WTC11 (cell line): ENCODE data around the gene PARVB. TPM values are rescaled to one million over a fixed set of nuclear protein-coding genes. Genes with fewer than 3 reads are reported as not detected.

Experiments
- ATAC-seq: fragments of 200-7000 bp; cut with Tn5 transposase; 2 replicates; pipeline ENCODE4 v1.10.0; 2021; ENCODE audit warnings: mild to moderate bottlenecking, moderate library complexity
- CTCF ChIA-PET: fragments of 300-600 bp; sonication (Branson Sonifier 250); formaldehyde crosslinking; loops from one replicate; lab custom pipeline; 2021; ENCODE audit warnings: antibody characterized with exemption; lab: Charles Lee
- POLR2A ChIA-PET: fragments of 350-600 bp; sonication (Branson Sonifier 250); formaldehyde crosslinking; loops from one replicate; lab custom pipeline; 2021; ENCODE audit warnings: antibody characterized with exemption; lab: Charles Lee
- DNase-seq: peaks from one replicate; pipeline ENCODE4 v3.0.0; 2021; ENCODE audit warnings: low spot score
- H3K27ac Mint-ChIP-seq: 2 replicates; pipeline ENCODE4 v1.8.0; 2021; ENCODE audit warnings: mixed read lengths
- H3K27me3 Mint-ChIP-seq: 2 replicates; pipeline ENCODE4 v1.8.0; 2021; ENCODE audit warnings: low read depth, mild to moderate bottlenecking, moderate library complexity, mixed read lengths
- H3K36me3 Mint-ChIP-seq: 2 replicates; pipeline ENCODE4 v1.8.0; 2021; ENCODE audit warnings: mixed read lengths
- H3K4me1 Mint-ChIP-seq: 2 replicates; pipeline ENCODE4 v1.8.0; 2022; ENCODE audit warnings: mixed read lengths
- H3K4me3 Mint-ChIP-seq: 2 replicates; pipeline ENCODE4 v1.8.0; 2021; ENCODE audit warnings: mild to moderate bottlenecking, moderate library complexity, mixed read lengths
- H3K9me3 Mint-ChIP-seq: 2 replicates; pipeline ENCODE4 v1.8.0; 2021; ENCODE audit warnings: mixed read lengths
- CBFB ChIP-seq: sonication (generic); formaldehyde crosslinking; IDR thresholded peaks from 2 replicates; pipeline ENCODE4 v1.8.1; 2022; ENCODE audit warnings: mild to moderate bottlenecking, low read depth, missing genetic modification reagents
- FOXJ3 ChIP-seq: sonication (generic); formaldehyde crosslinking; IDR thresholded peaks from 2 replicates; pipeline ENCODE4 v1.9.0; 2021; ENCODE audit warnings: missing genetic modification reagents, mild to moderate bottlenecking, borderline replicate concordance
- FOXK1 ChIP-seq: sonication (generic); formaldehyde crosslinking; IDR thresholded peaks from 2 replicates; pipeline ENCODE4 v1.8.0; 2022; ENCODE audit warnings: mild to moderate bottlenecking, moderate library complexity, missing genetic modification reagents
- GTF2I ChIP-seq: fragments of 250-450 bp; sonication (Bioruptor Pico); conservative IDR thresholded peaks from 2 replicates; pipeline ENCODE4 v1.4.0; 2021; ENCODE audit warnings: mild to moderate bottlenecking
- HMGA2 ChIP-seq: fragments of 250-450 bp; sonication (Bioruptor Pico); IDR thresholded peaks from 2 replicates; pipeline ENCODE4 v1.4.0; 2021; ENCODE audit warnings: mild to moderate bottlenecking, moderate library complexity
- JUN ChIP-seq: sonication (generic); formaldehyde crosslinking; IDR thresholded peaks from 2 replicates; pipeline ENCODE4 v1.8.0; 2023; ENCODE audit warnings: mild to moderate bottlenecking, missing genetic modification reagents
- PRRX2 ChIP-seq: fragments of 250-450 bp; sonication (Bioruptor Pico); IDR thresholded peaks from 2 replicates; pipeline ENCODE4 v1.8.0; 2021; ENCODE audit warnings: mild to moderate bottlenecking
- TCF7 ChIP-seq: sonication (generic); formaldehyde crosslinking; IDR thresholded peaks from 2 replicates; pipeline ENCODE4 v1.8.0; 2022; ENCODE audit warnings: mild to moderate bottlenecking, low read depth, missing genetic modification reagents, moderate library complexity
- ZBTB21 ChIP-seq: sonication (generic); formaldehyde crosslinking; IDR thresholded peaks from 2 replicates; pipeline ENCODE4 v1.8.1; 2023; ENCODE audit warnings: mild to moderate bottlenecking, missing genetic modification reagents, borderline replicate concordance
- ZNF219 ChIP-seq: sonication (generic); formaldehyde crosslinking; IDR thresholded peaks from 2 replicates; pipeline ENCODE4 v1.8.0; 2023; ENCODE audit warnings: missing genetic modification reagents, mild to moderate bottlenecking, borderline replicate concordance
- ZNF263 ChIP-seq: sonication (generic); formaldehyde crosslinking; IDR thresholded peaks from 2 replicates; pipeline ENCODE4 v1.8.1; 2022; ENCODE audit warnings: low read depth, mild to moderate bottlenecking, moderate library complexity, missing genetic modification reagents
- ZNF423 ChIP-seq: fragments of 250-450 bp; sonication (Bioruptor Pico); IDR thresholded peaks from 2 replicates; pipeline ENCODE4 v2.1.2; 2022; ENCODE audit warnings: mild to moderate bottlenecking, moderate library complexity
- total RNA-seq: library from RNA; stranded (reverse); gene quantifications from 3 replicates; pipeline ENCODE4 v1.2.3, GENCODE V29; 2021
- TF ChIP-seq, protein P1 (sequence below): sonication (generic); formaldehyde crosslinking; IDR thresholded peaks from 2 replicates; pipeline ENCODE4 v1.8.1; 2022; ENCODE audit warnings: missing genetic modification reagents, borderline replicate concordance
- TF ChIP-seq, protein P2 (sequence below): sonication (generic); formaldehyde crosslinking; IDR thresholded peaks from 2 replicates; pipeline ENCODE4 v1.8.1; 2023; ENCODE audit warnings: mild to moderate bottlenecking, missing genetic modification reagents, moderate library complexity
- TF ChIP-seq, protein P3 (sequence below): sonication (generic); formaldehyde crosslinking; IDR thresholded peaks from 2 replicates; pipeline ENCODE4 v1.8.0; 2023; ENCODE audit warnings: missing genetic modification reagents, mild to moderate bottlenecking, borderline replicate concordance
- TF ChIP-seq, protein P4 (sequence below): sonication (generic); formaldehyde crosslinking; IDR thresholded peaks from 2 replicates; pipeline ENCODE4 v1.8.1; 2022; ENCODE audit warnings: mild to moderate bottlenecking, moderate library complexity, missing genetic modification reagents
- TF ChIP-seq, protein P5 (sequence below): sonication (generic); formaldehyde crosslinking; IDR thresholded peaks from 2 replicates; pipeline ENCODE4 v1.8.1; 2023; ENCODE audit warnings: mild to moderate bottlenecking, missing genetic modification reagents
- TF ChIP-seq, protein P6 (sequence below): sonication (generic); formaldehyde crosslinking; IDR thresholded peaks from 2 replicates; pipeline ENCODE4 v1.8.1; 2022; ENCODE audit warnings: low read depth, mild to moderate bottlenecking, moderate library complexity, missing genetic modification reagents, borderline replicate concordance

PARVB gene
- total RNA-seq, 1 experiment from 2014 or later = 3.3 TPM

DNA sequence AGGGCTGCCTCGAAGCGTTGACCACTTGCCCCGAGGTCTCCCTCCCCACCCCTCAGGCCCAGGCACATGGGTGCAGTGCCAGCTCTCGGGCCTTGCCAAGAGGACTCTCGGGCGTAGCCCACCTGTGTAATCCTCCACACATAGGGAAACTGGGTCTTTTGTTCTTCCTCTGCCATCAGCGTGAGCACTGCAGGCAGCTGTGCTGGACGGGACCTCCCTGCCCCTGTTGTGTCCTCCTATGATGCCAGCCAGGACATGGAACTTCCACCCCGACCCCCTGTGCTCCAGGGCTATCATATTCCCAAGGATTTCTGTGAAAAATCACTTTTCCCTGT, 66.4 kb downstream of the PARVB start:
- no peak for ATAC-seq
- ChIA-PET CTCF (interaction anchor here (1.5 kb wide), 1 partner anchor 97 kb away, joined by 3 read pairs; no protein-coding TSS in a partner anchor), POLR2A (no interaction called here)
- H3K4me1 Mint-ChIP-seq = peaks cover 16% of the 10 kb centered on the region
- H3K9me3 Mint-ChIP-seq = no peaks in the 10 kb centered on the region
- TF ChIP-seq, protein P1, sequence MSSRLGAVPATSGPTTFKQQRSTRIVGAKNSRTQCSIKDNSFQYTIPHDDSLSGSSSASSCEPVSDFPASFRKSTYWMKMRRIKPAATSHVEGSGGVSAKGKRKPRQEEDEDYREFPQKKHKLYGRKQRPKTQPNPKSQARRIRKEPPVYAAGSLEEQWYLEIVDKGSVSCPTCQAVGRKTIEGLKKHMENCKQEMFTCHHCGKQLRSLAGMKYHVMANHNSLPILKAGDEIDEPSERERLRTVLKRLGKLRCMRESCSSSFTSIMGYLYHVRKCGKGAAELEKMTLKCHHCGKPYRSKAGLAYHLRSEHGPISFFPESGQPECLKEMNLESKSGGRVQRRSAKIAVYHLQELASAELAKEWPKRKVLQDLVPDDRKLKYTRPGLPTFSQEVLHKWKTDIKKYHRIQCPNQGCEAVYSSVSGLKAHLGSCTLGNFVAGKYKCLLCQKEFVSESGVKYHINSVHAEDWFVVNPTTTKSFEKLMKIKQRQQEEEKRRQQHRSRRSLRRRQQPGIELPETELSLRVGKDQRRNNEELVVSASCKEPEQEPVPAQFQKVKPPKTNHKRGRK (CRISPR knock-in tag) = no peak
- TF ChIP-seq, protein P2, sequence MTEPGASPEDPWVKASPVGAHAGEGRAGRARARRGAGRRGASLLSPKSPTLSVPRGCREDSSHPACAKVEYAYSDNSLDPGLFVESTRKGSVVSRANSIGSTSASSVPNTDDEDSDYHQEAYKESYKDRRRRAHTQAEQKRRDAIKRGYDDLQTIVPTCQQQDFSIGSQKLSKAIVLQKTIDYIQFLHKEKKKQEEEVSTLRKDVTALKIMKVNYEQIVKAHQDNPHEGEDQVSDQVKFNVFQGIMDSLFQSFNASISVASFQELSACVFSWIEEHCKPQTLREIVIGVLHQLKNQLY (CRISPR knock-in tag) = no peak
- TF ChIP-seq, protein P3, sequence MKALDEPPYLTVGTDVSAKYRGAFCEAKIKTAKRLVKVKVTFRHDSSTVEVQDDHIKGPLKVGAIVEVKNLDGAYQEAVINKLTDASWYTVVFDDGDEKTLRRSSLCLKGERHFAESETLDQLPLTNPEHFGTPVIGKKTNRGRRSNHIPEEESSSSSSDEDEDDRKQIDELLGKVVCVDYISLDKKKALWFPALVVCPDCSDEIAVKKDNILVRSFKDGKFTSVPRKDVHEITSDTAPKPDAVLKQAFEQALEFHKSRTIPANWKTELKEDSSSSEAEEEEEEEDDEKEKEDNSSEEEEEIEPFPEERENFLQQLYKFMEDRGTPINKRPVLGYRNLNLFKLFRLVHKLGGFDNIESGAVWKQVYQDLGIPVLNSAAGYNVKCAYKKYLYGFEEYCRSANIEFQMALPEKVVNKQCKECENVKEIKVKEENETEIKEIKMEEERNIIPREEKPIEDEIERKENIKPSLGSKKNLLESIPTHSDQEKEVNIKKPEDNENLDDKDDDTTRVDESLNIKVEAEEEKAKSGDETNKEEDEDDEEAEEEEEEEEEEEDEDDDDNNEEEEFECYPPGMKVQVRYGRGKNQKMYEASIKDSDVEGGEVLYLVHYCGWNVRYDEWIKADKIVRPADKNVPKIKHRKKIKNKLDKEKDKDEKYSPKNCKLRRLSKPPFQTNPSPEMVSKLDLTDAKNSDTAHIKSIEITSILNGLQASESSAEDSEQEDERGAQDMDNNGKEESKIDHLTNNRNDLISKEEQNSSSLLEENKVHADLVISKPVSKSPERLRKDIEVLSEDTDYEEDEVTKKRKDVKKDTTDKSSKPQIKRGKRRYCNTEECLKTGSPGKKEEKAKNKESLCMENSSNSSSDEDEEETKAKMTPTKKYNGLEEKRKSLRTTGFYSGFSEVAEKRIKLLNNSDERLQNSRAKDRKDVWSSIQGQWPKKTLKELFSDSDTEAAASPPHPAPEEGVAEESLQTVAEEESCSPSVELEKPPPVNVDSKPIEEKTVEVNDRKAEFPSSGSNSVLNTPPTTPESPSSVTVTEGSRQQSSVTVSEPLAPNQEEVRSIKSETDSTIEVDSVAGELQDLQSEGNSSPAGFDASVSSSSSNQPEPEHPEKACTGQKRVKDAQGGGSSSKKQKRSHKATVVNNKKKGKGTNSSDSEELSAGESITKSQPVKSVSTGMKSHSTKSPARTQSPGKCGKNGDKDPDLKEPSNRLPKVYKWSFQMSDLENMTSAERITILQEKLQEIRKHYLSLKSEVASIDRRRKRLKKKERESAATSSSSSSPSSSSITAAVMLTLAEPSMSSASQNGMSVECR (CRISPR knock-in tag) = no peak
- TF ChIP-seq TCF7 (CRISPR knock-in tag) (no peak), ZNF423 (CRISPR knock-in tag) (no peak)
- TF ChIP-seq, protein P4, sequence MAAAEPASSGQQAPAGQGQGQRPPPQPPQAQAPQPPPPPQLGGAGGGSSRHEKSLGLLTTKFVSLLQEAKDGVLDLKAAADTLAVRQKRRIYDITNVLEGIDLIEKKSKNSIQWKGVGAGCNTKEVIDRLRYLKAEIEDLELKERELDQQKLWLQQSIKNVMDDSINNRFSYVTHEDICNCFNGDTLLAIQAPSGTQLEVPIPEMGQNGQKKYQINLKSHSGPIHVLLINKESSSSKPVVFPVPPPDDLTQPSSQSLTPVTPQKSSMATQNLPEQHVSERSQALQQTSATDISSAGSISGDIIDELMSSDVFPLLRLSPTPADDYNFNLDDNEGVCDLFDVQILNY (CRISPR knock-in tag) = no peak
- no peaks in the 10 kb centered on the region for H3K27me3 Mint-ChIP-seq
- H3K36me3 Mint-ChIP-seq = no peaks in the 10 kb centered on the region; the same call in 1 of the 2 replicates
- H3K27ac Mint-ChIP-seq = no peak overlapping the region
- DNase-seq = no peak
- no peak overlapping the region for H3K4me3 Mint-ChIP-seq

DNA sequence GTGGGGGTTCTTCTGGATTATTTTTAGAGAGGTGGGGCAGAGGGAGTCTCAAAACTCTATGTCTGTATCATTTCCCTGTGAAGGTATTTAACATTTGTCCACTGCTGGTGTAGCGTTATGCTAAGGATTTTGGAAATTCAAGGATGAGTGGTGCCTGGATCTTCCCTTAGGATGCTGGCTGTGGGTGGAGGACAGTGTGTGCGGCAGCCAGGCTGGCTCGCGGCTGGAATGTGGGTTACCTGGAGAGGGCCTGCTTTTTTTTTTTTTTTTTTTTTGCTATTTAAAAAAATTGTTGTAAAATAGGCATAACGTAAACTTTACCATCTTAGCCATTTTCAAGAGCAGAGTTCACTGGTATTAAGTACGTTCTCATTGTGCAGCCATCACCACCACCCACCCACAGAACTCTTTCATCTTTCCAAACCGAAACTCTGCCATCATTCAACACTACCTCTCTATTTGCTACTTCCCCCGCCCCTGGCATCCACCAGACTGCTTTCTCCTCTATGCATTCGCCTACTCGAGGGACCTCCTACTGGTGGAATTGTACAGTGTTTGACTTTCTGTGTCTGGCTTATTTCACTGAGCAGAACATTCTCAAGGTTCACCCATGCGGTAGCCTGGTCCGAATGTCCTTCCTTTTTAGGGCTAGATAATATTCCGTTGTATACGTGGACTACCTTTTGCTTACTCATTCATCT, 67.1 kb downstream of the PARVB start:
- ChIA-PET POLR2A (no interaction called here), CTCF (no interaction called here)
- Mint-ChIP-seq H3K27ac (no peak overlapping the region), H3K9me3 (no peaks in the 10 kb centered on the region), H3K4me1 (peaks cover 10% of the 10 kb centered on the region), H3K36me3 (no peaks in the 10 kb centered on the region), H3K27me3 (no peaks in the 10 kb centered on the region), H3K4me3 (no peak overlapping the region)
- no peak for TF ChIP-seq FOXJ3 (CRISPR knock-in tag)
- TF ChIP-seq, protein P5, sequence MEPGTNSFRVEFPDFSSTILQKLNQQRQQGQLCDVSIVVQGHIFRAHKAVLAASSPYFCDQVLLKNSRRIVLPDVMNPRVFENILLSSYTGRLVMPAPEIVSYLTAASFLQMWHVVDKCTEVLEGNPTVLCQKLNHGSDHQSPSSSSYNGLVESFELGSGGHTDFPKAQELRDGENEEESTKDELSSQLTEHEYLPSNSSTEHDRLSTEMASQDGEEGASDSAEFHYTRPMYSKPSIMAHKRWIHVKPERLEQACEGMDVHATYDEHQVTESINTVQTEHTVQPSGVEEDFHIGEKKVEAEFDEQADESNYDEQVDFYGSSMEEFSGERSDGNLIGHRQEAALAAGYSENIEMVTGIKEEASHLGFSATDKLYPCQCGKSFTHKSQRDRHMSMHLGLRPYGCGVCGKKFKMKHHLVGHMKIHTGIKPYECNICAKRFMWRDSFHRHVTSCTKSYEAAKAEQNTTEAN = no peak
- TF ChIP-seq JUN (CRISPR knock-in tag) = no peak
- no peak for TF ChIP-seq FOXK1 (CRISPR knock-in tag)
- TF ChIP-seq PRRX2 (CRISPR knock-in tag) = no peak
- TF ChIP-seq HMGA2 (CRISPR knock-in tag) = no peak
- TF ChIP-seq GTF2I (CRISPR knock-in tag) = no peak
- TF ChIP-seq, protein P6, sequence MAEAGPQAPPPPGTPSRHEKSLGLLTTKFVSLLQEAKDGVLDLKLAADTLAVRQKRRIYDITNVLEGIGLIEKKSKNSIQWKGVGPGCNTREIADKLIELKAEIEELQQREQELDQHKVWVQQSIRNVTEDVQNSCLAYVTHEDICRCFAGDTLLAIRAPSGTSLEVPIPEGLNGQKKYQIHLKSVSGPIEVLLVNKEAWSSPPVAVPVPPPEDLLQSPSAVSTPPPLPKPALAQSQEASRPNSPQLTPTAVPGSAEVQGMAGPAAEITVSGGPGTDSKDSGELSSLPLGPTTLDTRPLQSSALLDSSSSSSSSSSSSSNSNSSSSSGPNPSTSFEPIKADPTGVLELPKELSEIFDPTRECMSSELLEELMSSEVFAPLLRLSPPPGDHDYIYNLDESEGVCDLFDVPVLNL = no peak
- TF ChIP-seq CBFB (CRISPR knock-in tag) = no peak
- TF ChIP-seq, protein P4 (CRISPR knock-in tag) = no peak
- TF ChIP-seq ZNF263 (CRISPR knock-in tag) = no peak
- no peak for TF ChIP-seq ZNF219
- TF ChIP-seq ZBTB21 (CRISPR knock-in tag) = no peak
- DNase-seq = no peak
- ATAC-seq = peak; percentile 36
